ENCODE measurements around the gene TGFBR2. TPM values are rescaled to one million over a fixed set of nuclear protein-coding genes. Genes with fewer than 3 reads are reported as not detected.

The TGFBR2 gene
- total RNA-seq, 1 donor from 2014 or later = 72.1 TPM

- no peak overlapping the region for H3K4me3 Mint-ChIP-seq (ENCODE audit: unreplicated experiment)
- no peak for DNase-seq (ENCODE audit: extremely low spot score, unreplicated experiment)
- H3K36me3 Mint-ChIP-seq (ENCODE audit: unreplicated experiment) = no peaks in the 10 kb centered on the region
- H3K27me3 Mint-ChIP-seq (ENCODE audit: unreplicated experiment) = no peaks in the 10 kb centered on the region
- H3K27ac Mint-ChIP-seq (ENCODE audit: unreplicated experiment) = no peak overlapping the region
- no peaks in the 10 kb centered on the region for H3K4me1 Mint-ChIP-seq (ENCODE audit: unreplicated experiment)
- H3K9me3 Mint-ChIP-seq (ENCODE audit: unreplicated experiment) = peaks cover 12% of the 10 kb centered on the region
- TF ChIP-seq CTCF (IDR thresholded peaks at IDR 0.05) = no peak
These were observed 123.1 kb downstream of the TGFBR2 start for GRCh38 chr3:30729512-30729911.

GRCh38 chr3:30729936-30730335, 123.5 kb downstream of the TGFBR2 start:
- TF ChIP-seq CTCF (IDR thresholded peaks at IDR 0.05) = no peak

GRCh38 chr3:30730967-30731366, 124.6 kb downstream of the TGFBR2 start:
- Mint-ChIP-seq H3K4me3 (ENCODE audit: unreplicated experiment) (no peak overlapping the region), H3K36me3 (ENCODE audit: unreplicated experiment) (no peaks in the 10 kb centered on the region), H3K9me3 (ENCODE audit: unreplicated experiment) (no peaks in the 10 kb centered on the region), H3K27ac (ENCODE audit: unreplicated experiment) (no peak overlapping the region), H3K4me1 (ENCODE audit: unreplicated experiment) (no peaks in the 10 kb centered on the region), H3K27me3 (ENCODE audit: unreplicated experiment) (no peaks in the 10 kb centered on the region)
- DNase-seq (ENCODE audit: extremely low spot score, unreplicated experiment) = no peak
- no peak for TF ChIP-seq CTCF (IDR thresholded peaks at IDR 0.05)

More at GRCh38 chr3:30729936-30730335, 123.5 kb downstream of the TGFBR2 start:
- Mint-ChIP-seq H3K9me3 (ENCODE audit: unreplicated experiment) (peaks cover 8% of the 10 kb centered on the region), H3K27ac (ENCODE audit: unreplicated experiment) (no peak overlapping the region), H3K36me3 (ENCODE audit: unreplicated experiment) (no peaks in the 10 kb centered on the region), H3K4me3 (ENCODE audit: unreplicated experiment) (no peak overlapping the region), H3K27me3 (ENCODE audit: unreplicated experiment) (no peaks in the 10 kb centered on the region), H3K4me1 (ENCODE audit: unreplicated experiment) (no peaks in the 10 kb centered on the region)
- DNase-seq (ENCODE audit: extremely low spot score, unreplicated experiment) = no peak

GRCh38 chr3:30733209-30733608, 126.8 kb downstream of the TGFBR2 start:
- no peak for TF ChIP-seq CTCF (IDR thresholded peaks at IDR 0.05)
- Mint-ChIP-seq H3K27ac (ENCODE audit: unreplicated experiment) (no peak overlapping the region), H3K4me3 (ENCODE audit: unreplicated experiment) (no peak overlapping the region), H3K36me3 (ENCODE audit: unreplicated experiment) (no peaks in the 10 kb centered on the region), H3K27me3 (ENCODE audit: unreplicated experiment) (no peaks in the 10 kb centered on the region), H3K9me3 (ENCODE audit: unreplicated experiment) (no peaks in the 10 kb centered on the region), H3K4me1 (ENCODE audit: unreplicated experiment) (no peaks in the 10 kb centered on the region)
- no peak for DNase-seq (ENCODE audit: extremely low spot score, unreplicated experiment)

GRCh38 chr3:30733696-30734095, 127.3 kb downstream of the TGFBR2 start:
- Mint-ChIP-seq H3K9me3 (ENCODE audit: unreplicated experiment) (no peaks in the 10 kb centered on the region), H3K27ac (ENCODE audit: unreplicated experiment) (no peak overlapping the region), H3K4me1 (ENCODE audit: unreplicated experiment) (no peaks in the 10 kb centered on the region), H3K4me3 (ENCODE audit: unreplicated experiment) (no peak overlapping the region), H3K27me3 (ENCODE audit: unreplicated experiment) (no peaks in the 10 kb centered on the region), H3K36me3 (ENCODE audit: unreplicated experiment) (no peaks in the 10 kb centered on the region)
- TF ChIP-seq CTCF (IDR thresholded peaks at IDR 0.05) = no peak
- no peak for DNase-seq (ENCODE audit: extremely low spot score, unreplicated experiment)
